OCI-LY7 (cell line): Measurements from ENCODE around the gene HTT. TPM values are rescaled to one million over a fixed set of nuclear protein-coding genes. Genes with fewer than 3 reads are reported as not detected.

ENCODE experiments used
- BruUV-seq: library from RNA; stranded (reverse); fragments of 400-500 nt; replicated peaks from 2 replicates; lab custom pipeline; 2021; lab: Mats Ljungman, UMichigan
- CTCF ChIA-PET: fragments of 300-600 bp; sonication (Branson Sonifier 250); formaldehyde crosslinking; loops from one replicate; lab custom pipeline; 2022; ENCODE audit warnings: antibody characterized with exemption; ENCODE audit not compliant: unreplicated experiment; lab: Charles Lee
- POLR2A ChIA-PET: fragments of 300-600 bp; sonication (Branson Sonifier 250); formaldehyde crosslinking; loops from one replicate; lab custom pipeline; 2022; ENCODE audit warnings: antibody characterized with exemption; lab: Charles Lee
- DNase-seq: peaks from one replicate; pipeline ENCODE4 v3.0.0-alpha.2; 2015; ENCODE audit warnings: low spot score
- H2AFZ ChIP-seq: fragments of 200-600 bp; sonication (generic), shearing (Covaris generic); 2 replicates; pipeline ENCODE4 v1.6.1; 2014; ENCODE audit warnings: mild to moderate bottlenecking, antibody characterized with exemption, low read length, moderate library complexity
- H3K27ac ChIP-seq: fragments of 200-600 bp; sonication (generic); 2 replicates; pipeline ENCODE4 v1.5.1; 2014; ENCODE audit warnings: mixed run types, low read depth, mild to moderate bottlenecking, moderate library complexity, low read length, inconsistent platforms; ENCODE audit not compliant: poor library complexity, severe bottlenecking
- H3K36me3 ChIP-seq: fragments of 200-600 bp; sonication (generic); 2 replicates; pipeline ENCODE4 v1.6.1; 2014; ENCODE audit warnings: mild to moderate bottlenecking, antibody characterized with exemption, low read length, moderate library complexity, mixed read lengths; ENCODE audit not compliant: insufficient read depth
- H3K4me1 ChIP-seq: fragments of 200-600 bp; sonication (generic); 2 replicates; pipeline ENCODE4 v1.5.1; 2014; ENCODE audit warnings: mild to moderate bottlenecking, low read length; ENCODE audit not compliant: insufficient read depth, poor library complexity, severe bottlenecking
- H3K4me2 ChIP-seq: fragments of 200-600 bp; sonication (generic); 2 replicates; pipeline ENCODE4 v1.6.1; 2014; ENCODE audit warnings: mild to moderate bottlenecking, low read length
- H3K4me3 ChIP-seq: fragments of 200-600 bp; sonication (generic); 2 replicates; pipeline ENCODE4 v1.5.1; 2014; ENCODE audit warnings: mild to moderate bottlenecking, low read depth, low read length; ENCODE audit not compliant: poor library complexity, severe bottlenecking
- H3K79me2 ChIP-seq: fragments of 200-600 bp; sonication (generic); 2 replicates; pipeline ENCODE4 v1.6.1; 2016; ENCODE audit warnings: low read depth, mild to moderate bottlenecking, low read length, moderate library complexity, mixed read lengths; ENCODE audit not compliant: insufficient read depth
- H3K9me2 ChIP-seq: fragments of 200-600 bp; sonication (generic); 2 replicates; pipeline ENCODE4 v1.6.1; 2016; ENCODE audit warnings: mild to moderate bottlenecking, low read length, mixed read lengths; ENCODE audit not compliant: insufficient read depth
- H3K9me3 ChIP-seq: fragments of 200-600 bp; sonication (generic); 2 replicates; pipeline ENCODE4 v1.6.1; 2014; ENCODE audit warnings: mild to moderate bottlenecking, mixed run types, low read length, mixed read lengths
- H4K20me1 ChIP-seq: fragments of 200-600 bp; sonication (generic); 2 replicates; pipeline ENCODE4 v1.6.1; 2014; ENCODE audit warnings: mild to moderate bottlenecking, antibody characterized with exemption, low read length, moderate library complexity, mixed read lengths; ENCODE audit not compliant: insufficient read depth
- CTCF ChIP-seq: fragments of 200-600 bp; sonication (generic); conservative IDR thresholded peaks from 2 replicates; pipeline ENCODE4 v1.5.1; 2014; ENCODE audit warnings: mild to moderate bottlenecking, antibody characterized with exemption, low read length, moderate library complexity, mixed read lengths
- EZH2phosphoT487 ChIP-seq: fragments of 200-600 bp; sonication (generic); IDR thresholded peaks from 2 replicates; pipeline ENCODE4 v1.6.1; 2018; ENCODE audit warnings: low read depth, borderline replicate concordance, mild to moderate bottlenecking, mixed run types, antibody characterized with exemption, low read length, moderate library complexity, mixed read lengths
- intact Hi-C: fragments of 100-400 bp; cut with micrococcal nuclease; formaldehyde crosslinking; loops from one replicate; pipeline ENCODE4 v1.10.0; 2022; ENCODE audit not compliant: unreplicated experiment
- total RNA-seq, 2 experiments: library from RNA; depleted of rRNA in 1 of 2; stranded (reverse); fragments of >200 nt in 1 of 2; shearing (Covaris generic) in 1 of 2; gene quantifications; 2 replicates each; pipeline ENCODE4 v1.2.3, GENCODE V29; 2014 to 2022

The HTT gene
- total RNA-seq, 2 experiments from 2014 or later: 36.4 to 91.3 TPM

DNA sequence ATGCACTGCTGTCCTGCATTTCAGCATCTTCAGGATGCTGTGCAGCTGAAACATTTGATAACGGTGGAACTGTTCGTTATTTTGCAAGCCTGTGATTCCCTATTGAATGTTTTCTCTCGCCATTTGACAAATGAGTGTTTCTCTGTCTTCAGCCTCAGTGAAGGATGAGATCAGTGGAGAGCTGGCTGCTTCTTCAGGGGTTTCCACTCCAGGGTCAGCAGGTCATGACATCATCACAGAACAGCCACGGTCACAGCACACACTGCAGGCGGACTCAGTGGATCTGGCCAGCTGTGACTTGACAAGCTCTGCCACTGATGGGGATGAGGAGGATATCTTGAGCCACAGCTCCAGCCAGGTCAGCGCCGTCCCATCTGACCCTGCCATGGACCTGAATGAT is 52.6 kb downstream of the HTT start:
- Histone ChIP-seq H3K36me3 (peaks cover 94% of the 10 kb centered on the region), H2AFZ (no peak overlapping the region), H4K20me1 (no peaks in the 10 kb centered on the region), H3K79me2 (no peaks in the 10 kb centered on the region), H3K27ac (no peak overlapping the region), H3K9me2 (no peaks in the 10 kb centered on the region), H3K9me3 (no peaks in the 10 kb centered on the region), H3K4me1 (no peaks in the 10 kb centered on the region), H3K4me3 (no peak overlapping the region), H3K4me2 (no peak overlapping the region)
- intact Hi-C loops: no loop called here
- no peak for DNase-seq
- ChIA-PET POLR2A (no interaction called here), CTCF (no interaction called here)
- TF ChIP-seq EZH2phosphoT487 (no peak), CTCF (no peak)
- no TSS peak for BruUV-seq

GRCh38 chr4:3128058-3128457 is 53.6 kb downstream of the HTT start:
- no TSS peak for BruUV-seq
- Histone ChIP-seq H3K36me3 (peaks cover 94% of the 10 kb centered on the region), H3K79me2 (no peaks in the 10 kb centered on the region), H3K9me3 (no peaks in the 10 kb centered on the region), H3K4me1 (no peaks in the 10 kb centered on the region), H3K4me3 (no peak overlapping the region), H3K9me2 (no peaks in the 10 kb centered on the region), H3K4me2 (no peak overlapping the region), H4K20me1 (no peaks in the 10 kb centered on the region), H2AFZ (no peak overlapping the region), H3K27ac (no peak overlapping the region)
- intact Hi-C loops: no loop called here
- ChIA-PET CTCF (no interaction called here), POLR2A (interaction anchor here (1.2 kb wide), 1 partner anchor 19 kb away, joined by 3 read pairs; no protein-coding TSS in a partner anchor)
- TF ChIP-seq EZH2phosphoT487: no peak
- no peak for TF ChIP-seq CTCF
- DNase-seq: no peak

- Histone ChIP-seq H4K20me1 (no peaks in the 10 kb centered on the region), H3K4me2 (no peak overlapping the region), H3K9me2 (no peaks in the 10 kb centered on the region), H2AFZ (no peak overlapping the region), H3K79me2 (no peaks in the 10 kb centered on the region), H3K9me3 (no peaks in the 10 kb centered on the region), H3K4me1 (no peaks in the 10 kb centered on the region), H3K27ac (no peak overlapping the region), H3K36me3 (peaks cover 94% of the 10 kb centered on the region), H3K4me3 (no peak overlapping the region)
- no peak for DNase-seq
- ChIA-PET CTCF (no interaction called here), POLR2A (interaction anchor here (0.7 to 1.6 kb wide), 3 partner anchors 18 to 20 kb away, joined by 3 to 4 read pairs (median 4); no protein-coding TSS in a partner anchor)
- no TSS peak for BruUV-seq
- TF ChIP-seq EZH2phosphoT487 (no peak), CTCF (no peak)
- intact Hi-C loops: no loop called here
Measured at GRCh38 chr4:3128976-3129375, 54.5 kb downstream of the HTT start.
